ENCODE measurements around the gene LRRC41. TPM values are rescaled to one million over a fixed set of nuclear protein-coding genes. Genes with fewer than 3 reads are reported as not detected.

The LRRC41 gene
- total and polyA plus RNA-seq, 2 of the 13 experiments (the other 11 are each of a cell fraction or from before 2014, with no cell fraction given): 48.1 to 53.6 TPM

DNA sequence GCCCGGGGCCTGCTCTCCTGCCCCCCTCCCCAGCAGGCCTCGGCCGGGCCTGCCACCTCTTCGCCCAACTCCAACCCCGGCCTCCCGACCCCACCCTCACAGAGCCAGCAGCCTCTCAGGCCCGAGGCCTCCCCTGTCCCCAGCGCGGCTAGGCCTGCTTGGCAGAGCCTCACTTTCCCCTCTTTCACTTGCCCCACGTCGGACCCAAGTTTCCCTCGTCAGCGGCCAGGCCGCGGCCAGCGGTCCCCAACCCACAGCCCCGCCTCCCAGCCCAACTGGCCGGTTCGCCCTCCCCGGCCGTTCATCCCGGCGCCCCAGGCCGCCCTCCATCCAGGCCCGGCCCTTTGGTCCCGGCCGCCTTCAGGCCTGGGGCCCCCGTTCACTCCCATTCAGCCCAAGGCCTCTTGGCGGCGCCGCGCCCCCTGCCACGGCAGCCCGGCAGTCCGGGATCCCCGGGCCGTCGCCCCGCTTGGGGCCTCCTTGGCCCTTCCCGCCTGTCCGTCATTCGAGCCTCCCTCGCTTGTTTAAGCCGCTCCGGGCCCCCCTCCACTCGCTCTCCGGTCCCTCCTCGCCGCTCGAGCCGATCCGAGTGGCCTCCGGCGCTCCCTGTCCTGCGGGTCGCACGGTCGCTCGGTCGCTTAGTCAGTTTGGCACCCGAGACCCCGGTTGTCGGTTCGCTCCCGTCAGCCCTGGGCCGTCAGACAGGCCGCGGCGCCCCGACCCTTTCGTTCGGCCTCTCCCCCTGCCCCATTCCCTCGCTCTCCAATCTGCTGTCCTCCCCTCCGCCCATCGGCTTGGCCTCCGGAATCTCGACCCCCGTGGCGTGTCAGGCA lies 1.4 kb downstream of the LRRC41 start (continued):
- TF ChIP-seq ZBTB40 (IDR thresholded peaks at IDR 0.05) (no peak), ZBTB40 (CRISPR knock-in tag; IDR thresholded peaks at IDR 0.05) (peak; percentile 24; the same call in 1 of the 2 replicates), MTA3 (CRISPR knock-in tag; IDR thresholded peaks at IDR 0.05) (no peak), ZFAT (CRISPR knock-in tag; conservative IDR thresholded peaks at IDR 0.05) (peak; percentile 38; the same call in 1 of the 2 replicates), SP2 (CRISPR knock-in tag; IDR thresholded peaks at IDR 0.05) (no peak), FLYWCH1 (CRISPR knock-in tag; IDR thresholded peaks at IDR 0.05) (no peak), CENPT (CRISPR knock-in tag; IDR thresholded peaks at IDR 0.05; ENCODE audit: low read depth) (peak; percentile 32; the same call in 1 of the 2 replicates), RFX1 (IDR thresholded peaks at IDR 0.05) (no peak), HOXA5 (CRISPR knock-in tag; IDR thresholded peaks at IDR 0.05) (peak; percentile 77; the same call in 1 of the 2 replicates), ATF7 (IDR thresholded peaks at IDR 0.05) (no peak), ATF7 (CRISPR knock-in tag; IDR thresholded peaks at IDR 0.05) (peak; percentile 34; the same call in 1 of the 2 replicates), ZNF563 (CRISPR knock-in tag; IDR thresholded peaks at IDR 0.05) (peak; percentile 21), ATF6 (CRISPR knock-in tag; conservative IDR thresholded peaks at IDR 0.05) (no peak), TGIF2 (CRISPR knock-in tag; IDR thresholded peaks at IDR 0.05) (0 out of 2 replicates have a peak, but pooled peaks have one; percentile 12), ZNF496 (CRISPR knock-in tag; IDR thresholded peaks at IDR 0.05; ENCODE audit: insufficient replicate concordance) (no peak)
- TF ChIP-seq, protein P1, sequence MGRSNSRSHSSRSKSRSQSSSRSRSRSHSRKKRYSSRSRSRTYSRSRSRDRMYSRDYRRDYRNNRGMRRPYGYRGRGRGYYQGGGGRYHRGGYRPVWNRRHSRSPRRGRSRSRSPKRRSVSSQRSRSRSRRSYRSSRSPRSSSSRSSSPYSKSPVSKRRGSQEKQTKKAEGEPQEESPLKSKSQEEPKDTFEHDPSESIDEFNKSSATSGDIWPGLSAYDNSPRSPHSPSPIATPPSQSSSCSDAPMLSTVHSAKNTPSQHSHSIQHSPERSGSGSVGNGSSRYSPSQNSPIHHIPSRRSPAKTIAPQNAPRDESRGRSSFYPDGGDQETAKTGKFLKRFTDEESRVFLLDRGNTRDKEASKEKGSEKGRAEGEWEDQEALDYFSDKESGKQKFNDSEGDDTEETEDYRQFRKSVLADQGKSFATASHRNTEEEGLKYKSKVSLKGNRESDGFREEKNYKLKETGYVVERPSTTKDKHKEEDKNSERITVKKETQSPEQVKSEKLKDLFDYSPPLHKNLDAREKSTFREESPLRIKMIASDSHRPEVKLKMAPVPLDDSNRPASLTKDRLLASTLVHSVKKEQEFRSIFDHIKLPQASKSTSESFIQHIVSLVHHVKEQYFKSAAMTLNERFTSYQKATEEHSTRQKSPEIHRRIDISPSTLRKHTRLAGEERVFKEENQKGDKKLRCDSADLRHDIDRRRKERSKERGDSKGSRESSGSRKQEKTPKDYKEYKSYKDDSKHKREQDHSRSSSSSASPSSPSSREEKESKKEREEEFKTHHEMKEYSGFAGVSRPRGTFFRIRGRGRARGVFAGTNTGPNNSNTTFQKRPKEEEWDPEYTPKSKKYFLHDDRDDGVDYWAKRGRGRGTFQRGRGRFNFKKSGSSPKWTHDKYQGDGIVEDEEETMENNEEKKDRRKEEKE (IDR thresholded peaks at IDR 0.05): no peak
